PFSK-1 (cell line): Measurements from ENCODE around the gene TNFRSF19.

Experiments
- FOXP2 ChIP-seq: optimal IDR thresholded peaks from 2 replicates; pipeline ENCODE3; 2011; ENCODE audit warnings: borderline replicate concordance, control low read depth, inconsistent platforms; ENCODE audit not compliant: insufficient read depth; ENCODE audit errors: extremely low read length, extremely low read depth
- POLR2AphosphoS5 ChIP-seq: IDR thresholded peaks from 2 replicates; pipeline ENCODE4 v1.6.1; 2012; ENCODE audit warnings: low read depth, mild to moderate bottlenecking, control low read depth, low read length, moderate library complexity
- REST ChIP-seq, 2 experiments: IDR thresholded peaks; 2 replicates each; pipeline versions ENCODE4 v1.6.1 to v1.8.0; 2011 to 2012; ENCODE audit warnings: low read depth in 2 of 2, low read length in 2 of 2, control low read depth in 1 of 2, inconsistent platforms in 1 of 2, mild to moderate bottlenecking in 1 of 2, moderate library complexity in 1 of 2; ENCODE audit not compliant: insufficient read depth in 1 of 2
- SIN3A ChIP-seq: IDR thresholded peaks from 2 replicates; pipeline ENCODE4 v1.6.1; 2012; ENCODE audit warnings: mild to moderate bottlenecking, low read length, moderate library complexity, borderline replicate concordance; ENCODE audit not compliant: insufficient read depth
- TAF1 ChIP-seq: IDR thresholded peaks from 2 replicates; pipeline ENCODE4 v1.6.1; 2012; ENCODE audit warnings: low read length, control low read depth, borderline replicate concordance; ENCODE audit not compliant: insufficient read depth

The TNFRSF19 gene

GRCh38 chr13:23642110-23642509 is 71.9 kb downstream of the TNFRSF19 start:
- TF ChIP-seq POLR2AphosphoS5, result no peak
- no peak for TF ChIP-seq SIN3A
- TF ChIP-seq FOXP2, result no peak
- TF ChIP-seq TAF1, result no peak
- no peak for TF ChIP-seq REST (IDR thresholded peaks at IDR 0.05; ENCODE audit: insufficient read depth in 1 of 2, low read depth in 2 of 2, low read length in 2 of 2)

- no peak for TF ChIP-seq REST (IDR thresholded peaks at IDR 0.05; ENCODE audit: insufficient read depth in 1 of 2, low read depth in 2 of 2, low read length in 2 of 2)
- no peak for TF ChIP-seq TAF1
- TF ChIP-seq POLR2AphosphoS5, result no peak
- TF ChIP-seq FOXP2, result no peak
- TF ChIP-seq SIN3A, result no peak
Measured at GRCh38 chr13:23643338-23644125, 73.3 kb downstream of the TNFRSF19 start.

- no peak for TF ChIP-seq POLR2AphosphoS5
- no peak for TF ChIP-seq SIN3A
- TF ChIP-seq TAF1, result no peak
- TF ChIP-seq FOXP2, result no peak
- TF ChIP-seq REST (IDR thresholded peaks at IDR 0.05; ENCODE audit: insufficient read depth in 1 of 2, low read depth in 2 of 2, low read length in 2 of 2), result no peak
Measured at GRCh38 chr13:23644126-23644419, 73.9 kb downstream of the TNFRSF19 start.

- TF ChIP-seq TAF1 (no peak), FOXP2 (no peak), REST (IDR thresholded peaks at IDR 0.05; ENCODE audit: insufficient read depth in 1 of 2, low read depth in 2 of 2, low read length in 2 of 2) (no peak), POLR2AphosphoS5 (no peak), SIN3A (no peak)
Measured at GRCh38 chr13:23644527-23645138, 74.4 kb downstream of the TNFRSF19 start.

GRCh38 chr13:23645851-23646250 is 75.6 kb downstream of the TNFRSF19 start:
- no peak for TF ChIP-seq FOXP2
- no peak for TF ChIP-seq SIN3A
- no peak for TF ChIP-seq POLR2AphosphoS5
- TF ChIP-seq TAF1, result no peak
